ENCODE results near the gene PRSS38.

PRSS38 gene

GRCh38 chr1:227776331-227776771 lies 39.1 kb upstream of the PRSS38 start:
- H3K27ac ChIP-seq: no peak overlapping the region
- DNase-seq (ENCODE audit: low read depth, low spot score): no peak
- TF ChIP-seq POLR2AphosphoS5 (IDR thresholded peaks at IDR 0.05; ENCODE audit: borderline replicate concordance, low read depth, low read length) (no peak), EZH2 (IDR thresholded peaks at IDR 0.05) (no peak), FOXP2 (optimal IDR thresholded peaks at IDR 0.05; ENCODE audit: control extremely low read depth, extremely low read length, insufficient read depth) (no peak)
- H3K9ac ChIP-seq (ENCODE audit: insufficient read length): no peak overlapping the region
- H3K9me3 ChIP-seq (ENCODE audit: low read depth, low read length): no peaks in the 10 kb centered on the region
- H3K36me3 ChIP-seq (ENCODE audit: insufficient read depth, low read length): no peaks in the 10 kb centered on the region
- no peak overlapping the region for H3K4me3 ChIP-seq

- H3K36me3 ChIP-seq (ENCODE audit: insufficient read depth, low read length): no peaks in the 10 kb centered on the region
- H3K9ac ChIP-seq (ENCODE audit: insufficient read length): no peak overlapping the region
- DNase-seq (ENCODE audit: low read depth, low spot score): no peak
- no peaks in the 10 kb centered on the region for H3K9me3 ChIP-seq (ENCODE audit: low read depth, low read length)
- H3K4me3 ChIP-seq: no peak overlapping the region
- H3K27ac ChIP-seq: no peak overlapping the region
- TF ChIP-seq POLR2AphosphoS5 (IDR thresholded peaks at IDR 0.05; ENCODE audit: borderline replicate concordance, low read depth, low read length) (no peak), FOXP2 (optimal IDR thresholded peaks at IDR 0.05; ENCODE audit: control extremely low read depth, extremely low read length, insufficient read depth) (no peak), EZH2 (IDR thresholded peaks at IDR 0.05) (no peak)
Observed at GRCh38 chr1:227777156-227777555, 38.3 kb upstream of the PRSS38 start.

- TF ChIP-seq EZH2 (IDR thresholded peaks at IDR 0.05) (no peak), POLR2AphosphoS5 (IDR thresholded peaks at IDR 0.05; ENCODE audit: borderline replicate concordance, low read depth, low read length) (no peak), FOXP2 (optimal IDR thresholded peaks at IDR 0.05; ENCODE audit: control extremely low read depth, extremely low read length, insufficient read depth) (no peak)
- H3K36me3 ChIP-seq (ENCODE audit: insufficient read depth, low read length): no peaks in the 10 kb centered on the region
- no peak for DNase-seq (ENCODE audit: low read depth, low spot score)
Observed at GRCh38 chr1:227777646-227778045, 37.8 kb upstream of the PRSS38 start.

GRCh38 chr1:227778401-227778947 lies 37.0 kb upstream of the PRSS38 start:
- DNase-seq (ENCODE audit: low read depth, low spot score): no peak
- H3K27ac ChIP-seq: no peak overlapping the region
- TF ChIP-seq FOXP2 (optimal IDR thresholded peaks at IDR 0.05; ENCODE audit: control extremely low read depth, extremely low read length, insufficient read depth) (no peak), POLR2AphosphoS5 (IDR thresholded peaks at IDR 0.05; ENCODE audit: borderline replicate concordance, low read depth, low read length) (no peak), EZH2 (IDR thresholded peaks at IDR 0.05) (no peak)

More at GRCh38 chr1:227777646-227778045, 37.8 kb upstream of the PRSS38 start:
- Histone ChIP-seq H3K27ac (no peak overlapping the region), H3K9me3 (ENCODE audit: low read depth, low read length) (no peaks in the 10 kb centered on the region), H3K4me3 (no peak overlapping the region), H3K9ac (ENCODE audit: insufficient read length) (no peak overlapping the region)

GRCh38 chr1:227779021-227779441 lies 36.4 kb upstream of the PRSS38 start:
- Histone ChIP-seq H3K36me3 (ENCODE audit: insufficient read depth, low read length) (no peaks in the 10 kb centered on the region), H3K4me3 (no peak overlapping the region), H3K9ac (ENCODE audit: insufficient read length) (no peak overlapping the region), H3K27ac (no peak overlapping the region), H3K9me3 (ENCODE audit: low read depth, low read length) (no peaks in the 10 kb centered on the region)
- no peak for TF ChIP-seq EZH2 (IDR thresholded peaks at IDR 0.05)
- DNase-seq (ENCODE audit: low read depth, low spot score): no peak

More at GRCh38 chr1:227778401-227778947, 37.0 kb upstream of the PRSS38 start:
- Histone ChIP-seq H3K36me3 (ENCODE audit: insufficient read depth, low read length) (no peaks in the 10 kb centered on the region), H3K4me3 (no peak overlapping the region), H3K9me3 (ENCODE audit: low read depth, low read length) (no peaks in the 10 kb centered on the region), H3K9ac (ENCODE audit: insufficient read length) (no peak overlapping the region)

- Histone ChIP-seq H3K9me3 (ENCODE audit: low read depth, low read length) (no peaks in the 10 kb centered on the region), H3K9ac (ENCODE audit: insufficient read length) (no peak overlapping the region), H3K27ac (no peak overlapping the region), H3K4me3 (no peak overlapping the region), H3K36me3 (ENCODE audit: insufficient read depth, low read length) (no peaks in the 10 kb centered on the region)
- TF ChIP-seq FOXP2 (optimal IDR thresholded peaks at IDR 0.05; ENCODE audit: control extremely low read depth, extremely low read length, insufficient read depth) (no peak), POLR2AphosphoS5 (IDR thresholded peaks at IDR 0.05; ENCODE audit: borderline replicate concordance, low read depth, low read length) (no peak), EZH2 (IDR thresholded peaks at IDR 0.05) (no peak)
- DNase-seq (ENCODE audit: low read depth, low spot score): no peak
Observed at GRCh38 chr1:227779685-227780084, 35.8 kb upstream of the PRSS38 start.

- DNase-seq (ENCODE audit: low read depth, low spot score): no peak
- no peak overlapping the region for H3K27ac ChIP-seq
- TF ChIP-seq EZH2 (IDR thresholded peaks at IDR 0.05) (no peak), FOXP2 (optimal IDR thresholded peaks at IDR 0.05; ENCODE audit: control extremely low read depth, extremely low read length, insufficient read depth) (no peak), POLR2AphosphoS5 (IDR thresholded peaks at IDR 0.05; ENCODE audit: borderline replicate concordance, low read depth, low read length) (no peak)
Observed at GRCh38 chr1:227780101-227781044, 35.1 kb upstream of the PRSS38 start.

GRCh38 chr1:227781314-227781930 lies 34.1 kb upstream of the PRSS38 start:
- DNase-seq (ENCODE audit: low read depth, low spot score): no peak
- no peak for TF ChIP-seq FOXP2 (optimal IDR thresholded peaks at IDR 0.05; ENCODE audit: control extremely low read depth, extremely low read length, insufficient read depth)
- TF ChIP-seq EZH2 (IDR thresholded peaks at IDR 0.05): no peak
- no peak for TF ChIP-seq POLR2AphosphoS5 (IDR thresholded peaks at IDR 0.05; ENCODE audit: borderline replicate concordance, low read depth, low read length)
- H3K9ac ChIP-seq (ENCODE audit: insufficient read length): no peak overlapping the region
- no peaks in the 10 kb centered on the region for H3K36me3 ChIP-seq (ENCODE audit: insufficient read depth, low read length)
- no peak overlapping the region for H3K4me3 ChIP-seq
- no peaks in the 10 kb centered on the region for H3K9me3 ChIP-seq (ENCODE audit: low read depth, low read length)
- H3K27ac ChIP-seq: no peak overlapping the region

More at GRCh38 chr1:227780101-227781044, 35.1 kb upstream of the PRSS38 start:
- Histone ChIP-seq H3K9me3 (ENCODE audit: low read depth, low read length) (no peaks in the 10 kb centered on the region), H3K36me3 (ENCODE audit: insufficient read depth, low read length) (no peaks in the 10 kb centered on the region), H3K9ac (ENCODE audit: insufficient read length) (no peak overlapping the region), H3K4me3 (no peak overlapping the region)
